ENCODE data around the gene GINS2. TPM values are rescaled to one million over a fixed set of nuclear protein-coding genes. Genes with fewer than 3 reads are reported as not detected.

The GINS2 gene
- total and polyA plus RNA-seq, 2 donors (not counting 3 experiments of a cell fraction or from before 2014, with no cell fraction given), result 10.4 to 24.1 TPM

GRCh38 chr16:85650135-85650843 is 38.5 kb downstream of the GINS2 start:
- no peaks in the 10 kb centered on the region for H3K4me1 ChIP-seq (ENCODE audit: control insufficient read depth, extremely low read depth, insufficient read depth, low read length)
- dilution Hi-C loops (cut with MboI; ENCODE audit: extremely low pct_ligation_motif_present, low sequenced_read_pairs), result no loop called here
- ChIA-PET CTCF (interaction anchor here (1.3 to 3.5 kb wide), 4 partner anchors 9 to 68 kb away, joined by 3 to 16 read pairs (median 4); no protein-coding TSS in a partner anchor), POLR2A (no interaction called here)
- H2AFZ ChIP-seq (ENCODE audit: low read depth, low read length), result no peak overlapping the region
- no peak for FAIRE-seq
- no peak for DNase-seq (ENCODE audit: low read depth, low spot score)
- H3K27me3 ChIP-seq (ENCODE audit: control insufficient read depth in 2 of 2, insufficient read depth in 2 of 2, low read length in 2 of 2), result no peaks in the 10 kb centered on the region
- TF ChIP-seq GATA2 (IDR thresholded peaks at IDR 0.05; ENCODE audit: insufficient read depth, insufficient read length, low read depth, low read length) (no peak), MYC (IDR thresholded peaks at IDR 0.05; ENCODE audit: low read depth, low read length) (no peak), POLR2AphosphoS5 (IDR thresholded peaks at IDR 0.05; ENCODE audit: insufficient read depth, low read depth, low read length) (no peak), FOS (IDR thresholded peaks at IDR 0.05; ENCODE audit: borderline replicate concordance, insufficient read depth, low read length) (no peak), MAX (IDR thresholded peaks at IDR 0.05; ENCODE audit: insufficient read depth, insufficient read length) (no peak), JUN (IDR thresholded peaks at IDR 0.05; ENCODE audit: borderline replicate concordance, insufficient read depth, insufficient read length, low read depth) (no peak), EZH2 (IDR thresholded peaks at IDR 0.05; ENCODE audit: borderline replicate concordance, low read depth, low read length, severe bottlenecking) (no peak), POLR2A (IDR thresholded peaks at IDR 0.05; ENCODE audit: low read depth, low read length) (no peak)
- TF ChIP-seq, protein P1, sequence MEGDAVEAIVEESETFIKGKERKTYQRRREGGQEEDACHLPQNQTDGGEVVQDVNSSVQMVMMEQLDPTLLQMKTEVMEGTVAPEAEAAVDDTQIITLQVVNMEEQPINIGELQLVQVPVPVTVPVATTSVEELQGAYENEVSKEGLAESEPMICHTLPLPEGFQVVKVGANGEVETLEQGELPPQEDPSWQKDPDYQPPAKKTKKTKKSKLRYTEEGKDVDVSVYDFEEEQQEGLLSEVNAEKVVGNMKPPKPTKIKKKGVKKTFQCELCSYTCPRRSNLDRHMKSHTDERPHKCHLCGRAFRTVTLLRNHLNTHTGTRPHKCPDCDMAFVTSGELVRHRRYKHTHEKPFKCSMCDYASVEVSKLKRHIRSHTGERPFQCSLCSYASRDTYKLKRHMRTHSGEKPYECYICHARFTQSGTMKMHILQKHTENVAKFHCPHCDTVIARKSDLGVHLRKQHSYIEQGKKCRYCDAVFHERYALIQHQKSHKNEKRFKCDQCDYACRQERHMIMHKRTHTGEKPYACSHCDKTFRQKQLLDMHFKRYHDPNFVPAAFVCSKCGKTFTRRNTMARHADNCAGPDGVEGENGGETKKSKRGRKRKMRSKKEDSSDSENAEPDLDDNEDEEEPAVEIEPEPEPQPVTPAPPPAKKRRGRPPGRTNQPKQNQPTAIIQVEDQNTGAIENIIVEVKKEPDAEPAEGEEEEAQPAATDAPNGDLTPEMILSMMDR (IDR thresholded peaks at IDR 0.05; ENCODE audit: extremely low read depth in 1 of 2, insufficient read depth in 1 of 2, low read depth in 1 of 2, low read length in 2 of 2), result no peak
- H4K20me1 ChIP-seq (replicated peaks; ENCODE audit: control insufficient read depth, extremely low read depth, insufficient read depth, low read length), result no peaks in the 10 kb centered on the region
- no peak overlapping the region for H3K27ac ChIP-seq (ENCODE audit: insufficient read depth, low read depth, low read length)
- H3K36me3 ChIP-seq (ENCODE audit: control insufficient read depth in 2 of 2, extremely low read depth in 1 of 2, insufficient read depth in 2 of 2, low read length in 2 of 2), result no peaks in the 10 kb centered on the region
- H3K79me2 ChIP-seq (ENCODE audit: control insufficient read depth, insufficient read depth, low read length), result no peaks in the 10 kb centered on the region
- H3K9me1 ChIP-seq (replicated peaks; ENCODE audit: control insufficient read depth, extremely low read depth, insufficient read depth, low read length), result no peaks in the 10 kb centered on the region
- no TSS peak for BruUV-seq (replicated peaks)
- H3K9ac ChIP-seq (replicated peaks; ENCODE audit: extremely low read depth, insufficient read depth, low read length), result no peak overlapping the region
- no peaks in the 10 kb centered on the region for H3K9me3 ChIP-seq (replicated peaks; ENCODE audit: control insufficient read depth, insufficient read depth, low read length)
- H3K4me2 ChIP-seq (ENCODE audit: insufficient read depth, low read length), result no peak overlapping the region
- intact Hi-C loops (cut with micrococcal nuclease), result no loop called here
- H3K4me3 ChIP-seq (replicated peaks in 1 of 3; ENCODE audit: insufficient read depth in 1 of 3, low read depth in 1 of 3, low read length in 3 of 3), result no peak overlapping the region

Data from endothelial cell of umbilical vein (primary cell).